Measurements from ENCODE around the gene FAM149B1. TPM values are rescaled to one million over a fixed set of nuclear protein-coding genes. Genes with fewer than 3 reads are reported as not detected.

Gene FAM149B1
- total and polyA plus RNA-seq, 10 of the 15 experiments (the other 5 are each of a cell fraction or from before 2014, with no cell fraction given) = 6.6 to 20.9 (median 11.2) TPM

DNA sequence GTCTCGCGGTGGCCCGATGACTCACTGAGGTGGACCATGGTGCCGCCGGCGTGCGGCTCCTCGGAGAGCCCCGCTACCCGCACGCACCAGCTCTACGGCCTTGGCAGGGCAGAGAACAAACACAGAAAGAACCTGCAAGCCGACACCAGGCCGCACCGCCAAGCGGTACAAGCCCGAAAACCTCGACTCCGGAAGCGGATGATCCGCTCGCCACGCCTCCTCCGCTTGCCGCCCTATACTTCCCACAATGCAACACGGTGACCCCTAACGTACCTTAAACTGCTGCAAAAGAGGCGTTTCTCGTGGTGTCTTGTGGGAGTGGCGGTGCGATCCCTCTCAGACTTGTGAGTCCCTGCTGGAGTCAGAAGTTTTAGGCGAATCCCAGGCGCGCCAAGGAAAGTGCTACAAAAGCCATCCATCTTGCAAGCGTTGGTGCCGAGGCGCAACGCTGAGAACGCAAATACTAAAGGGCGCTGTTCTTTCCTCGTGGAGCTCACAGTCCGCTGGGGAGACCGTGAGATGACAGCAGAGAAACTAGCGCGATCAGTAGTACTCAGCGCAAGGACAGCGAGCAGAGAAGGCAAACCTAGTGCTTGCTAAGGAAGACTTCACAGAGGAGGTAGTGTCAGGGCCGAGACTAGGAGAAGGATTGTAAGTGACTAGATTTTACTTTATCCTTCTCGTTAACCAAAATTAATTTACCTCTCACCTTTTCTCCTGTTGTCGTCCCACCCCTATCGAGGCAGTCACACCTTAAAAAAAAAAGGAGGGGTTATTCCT lies 84.7 kb downstream of the FAM149B1 start, which contains the start of gene MRPS16 (continued):
- TF ChIP-seq MXI1 (IDR thresholded peaks at IDR 0.05; ENCODE audit: low read depth, low read length) = peak; percentile 92
- no peak for TF ChIP-seq WRNIP1 (IDR thresholded peaks at IDR 0.05; ENCODE audit: borderline replicate concordance, low read depth, low read length)
- TF ChIP-seq NFYA (IDR thresholded peaks at IDR 0.05; ENCODE audit: borderline replicate concordance, low read depth, low read length) = no peak
- peak; percentile 84; the same call in 1 of the 2 replicates for TF ChIP-seq ZBTB40 (IDR thresholded peaks at IDR 0.05; ENCODE audit: borderline replicate concordance)
- no peak for TF ChIP-seq PRDM15 (CRISPR knock-in tag; IDR thresholded peaks at IDR 0.05)
- TF ChIP-seq TCF12 (IDR thresholded peaks at IDR 0.05; ENCODE audit: low read depth, low read length) = no peak
- TF ChIP-seq MLLT1 (IDR thresholded peaks at IDR 0.05) = peak; percentile 69; the same call in 1 of the 2 replicates
- TF ChIP-seq, protein P1, sequence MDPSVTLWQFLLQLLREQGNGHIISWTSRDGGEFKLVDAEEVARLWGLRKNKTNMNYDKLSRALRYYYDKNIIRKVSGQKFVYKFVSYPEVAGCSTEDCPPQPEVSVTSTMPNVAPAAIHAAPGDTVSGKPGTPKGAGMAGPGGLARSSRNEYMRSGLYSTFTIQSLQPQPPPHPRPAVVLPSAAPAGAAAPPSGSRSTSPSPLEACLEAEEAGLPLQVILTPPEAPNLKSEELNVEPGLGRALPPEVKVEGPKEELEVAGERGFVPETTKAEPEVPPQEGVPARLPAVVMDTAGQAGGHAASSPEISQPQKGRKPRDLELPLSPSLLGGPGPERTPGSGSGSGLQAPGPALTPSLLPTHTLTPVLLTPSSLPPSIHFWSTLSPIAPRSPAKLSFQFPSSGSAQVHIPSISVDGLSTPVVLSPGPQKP (IDR thresholded peaks at IDR 0.05; ENCODE audit: low read depth, low read length) = peak; percentile 42
- TF ChIP-seq NFYB (IDR thresholded peaks at IDR 0.05; ENCODE audit: insufficient read depth, low read depth, low read length) = no peak
- TF ChIP-seq CHD4 (IDR thresholded peaks at IDR 0.05) = no peak
- no peak for TF ChIP-seq HSF1 (IDR thresholded peaks at IDR 0.05; ENCODE audit: low read depth, low read length)
- no peak for TF ChIP-seq SREBF1 (IDR thresholded peaks at IDR 0.05; ENCODE audit: low read length)
- 0 out of 2 replicates have a peak, but pooled peaks have one; percentile 31 for TF ChIP-seq ATF7 (IDR thresholded peaks at IDR 0.05; ENCODE audit: low read depth)
- TF ChIP-seq SUZ12 (IDR thresholded peaks at IDR 0.05; ENCODE audit: unreplicated experiment) = no peak
- TF ChIP-seq ETV6 (conservative IDR thresholded peaks at IDR 0.05 in 1 of 2, IDR thresholded peaks at IDR 0.05 in 1 of 2; ENCODE audit: borderline replicate concordance in 1 of 2, low read depth in 1 of 2) = no peak
- no peak for TF ChIP-seq SPI1 (IDR thresholded peaks at IDR 0.05; ENCODE audit: borderline replicate concordance, insufficient read depth, low read depth, low read length)
